PFSK-1 (cell line): ENCODE data around the gene CHTF18.

Experiments used
- POLR2AphosphoS5 ChIP-seq: IDR thresholded peaks from 2 replicates; pipeline ENCODE4 v1.6.1; 2012; ENCODE audit warnings: low read depth, mild to moderate bottlenecking, control low read depth, low read length, moderate library complexity
- REST ChIP-seq, 2 experiments: IDR thresholded peaks; 2 replicates each; pipeline versions ENCODE4 v1.6.1 to v1.8.0; 2011 to 2012; ENCODE audit warnings: low read depth in 2 of 2, low read length in 2 of 2, control low read depth in 1 of 2, inconsistent platforms in 1 of 2, mild to moderate bottlenecking in 1 of 2, moderate library complexity in 1 of 2; ENCODE audit not compliant: insufficient read depth in 1 of 2
- TAF1 ChIP-seq: IDR thresholded peaks from 2 replicates; pipeline ENCODE4 v1.6.1; 2012; ENCODE audit warnings: low read length, control low read depth, borderline replicate concordance; ENCODE audit not compliant: insufficient read depth

- TF ChIP-seq POLR2AphosphoS5: no peak
- TF ChIP-seq REST (IDR thresholded peaks at IDR 0.05; ENCODE audit: insufficient read depth in 1 of 2, low read depth in 2 of 2, low read length in 2 of 2): no peak
- TF ChIP-seq TAF1: no peak
Measured at GRCh38 chr16:764848-765487, 23.5 kb upstream of the CHTF18 start.
